PC-3 (cell line): ENCODE data around the gene CENPF. TPM values are rescaled to one million over a fixed set of nuclear protein-coding genes. Genes with fewer than 3 reads are reported as not detected.

Experiments
- ATAC-seq: fragments of 200-7000 bp; cut with Tn5 transposase; 2 replicates; pipeline ENCODE4 v1.9.1; 2020; ENCODE audit warnings: mild to moderate bottlenecking, moderate library complexity
- BruUV-seq: library from RNA; stranded (reverse); fragments of 400-500 nt; replicated peaks from 2 replicates; lab custom pipeline; 2021; lab: Mats Ljungman, UMichigan
- CTCF ChIA-PET: fragments of 300-600 bp; sonication (Branson Sonifier 250); formaldehyde crosslinking; loops from one replicate; lab custom pipeline; 2022; ENCODE audit warnings: antibody characterized with exemption; lab: Charles Lee
- POLR2A ChIA-PET: fragments of 300-600 bp; sonication (Branson Sonifier 250); formaldehyde crosslinking; loops from one replicate; lab custom pipeline; 2022; ENCODE audit warnings: antibody characterized with exemption; ENCODE audit not compliant: unreplicated experiment; lab: Charles Lee
- DNase-seq: peaks from one replicate; pipeline ENCODE4 v3.0.0-alpha.2; 2015
- H2AFZ ChIP-seq: fragments of 300-600 bp; sonication (generic); 2 replicates; pipeline ENCODE4 v1.6.0; 2016; ENCODE audit warnings: antibody characterized with exemption, low read length
- H3F3A ChIP-seq: fragments of 300-600 bp; sonication (generic); one replicate; pipeline ENCODE4 v1.6.0; 2017; ENCODE audit warnings: antibody characterized with exemption, low read length, control low read depth, mild to moderate bottlenecking; ENCODE audit not compliant: unreplicated experiment
- H3K27ac ChIP-seq: fragments of 300-600 bp; sonication (generic); 2 replicates; pipeline ENCODE4 v1.5.1; 2016; ENCODE audit warnings: mild to moderate bottlenecking, low read length
- H3K27me3 ChIP-seq: fragments of 300-600 bp; sonication (generic); 2 replicates; pipeline ENCODE4 v1.6.1; 2016; ENCODE audit warnings: low read length, mixed read lengths
- H3K36me3 ChIP-seq: fragments of 300-600 bp; sonication (generic); 2 replicates; pipeline ENCODE4 v1.6.1; 2016; ENCODE audit warnings: low read depth, mixed run types, low read length, mixed read lengths
- H3K4me1 ChIP-seq: fragments of 300-600 bp; sonication (generic); 2 replicates; pipeline ENCODE4 v1.5.1; 2016; ENCODE audit warnings: low read length; ENCODE audit not compliant: insufficient read depth
- H3K4me2 ChIP-seq: fragments of 300-600 bp; sonication (generic); 2 replicates; pipeline ENCODE4 v1.6.0; 2016; ENCODE audit warnings: low read length
- H3K4me3 ChIP-seq: fragments of 300-600 bp; sonication (generic); 2 replicates; pipeline ENCODE4 v1.5.1; 2016; ENCODE audit warnings: mild to moderate bottlenecking, low read length, mixed read lengths
- H3K79me2 ChIP-seq: fragments of 300-600 bp; sonication (generic); 2 replicates; pipeline ENCODE4 v1.6.1; 2017; ENCODE audit warnings: low read length, mixed read lengths
- H3K9ac ChIP-seq: fragments of 300-600 bp; sonication (generic); 2 replicates; pipeline ENCODE4 v1.6.0; 2016; ENCODE audit warnings: mild to moderate bottlenecking, low read length
- H3K9me2 ChIP-seq: fragments of 300-600 bp; sonication (generic); replicated peaks from 2 replicates; pipeline ENCODE4 v1.6.1; 2016; ENCODE audit warnings: mixed run types, low read length, mixed read lengths
- H3K9me3 ChIP-seq: fragments of 300-600 bp; sonication (generic); 2 replicates; pipeline ENCODE4 v1.6.1; 2016; ENCODE audit warnings: low read length, mixed read lengths
- H4K20me1 ChIP-seq: fragments of 300-600 bp; sonication (generic); 2 replicates; pipeline ENCODE4 v1.6.1; 2016; ENCODE audit warnings: low read length, mixed read lengths
- CTCF ChIP-seq: fragments of 300-600 bp; sonication (generic); conservative IDR thresholded peaks from 2 replicates; pipeline ENCODE4 v1.5.1; 2017; ENCODE audit warnings: antibody characterized with exemption, low read depth, mild to moderate bottlenecking, low read length
- EZH2 ChIP-seq: fragments of 300-600 bp; sonication (generic); IDR thresholded peaks from one replicate; pipeline ENCODE4 v1.6.1; 2017; ENCODE audit warnings: antibody characterized with exemption, mild to moderate bottlenecking, low read length; ENCODE audit not compliant: unreplicated experiment
- EZH2phosphoT487 ChIP-seq: fragments of 300-600 bp; sonication (generic); IDR thresholded peaks from 2 replicates; pipeline ENCODE4 v1.6.1; 2018; ENCODE audit warnings: mild to moderate bottlenecking, antibody characterized with exemption, low read length, borderline replicate concordance
- intact Hi-C: fragments of 100-400 bp; cut with micrococcal nuclease; formaldehyde crosslinking; loops from 2 replicates; pipeline ENCODE4 v1.9.0; 2023
- total RNA-seq: library from RNA; depleted of rRNA; stranded (reverse); fragments of >200 nt; gene quantifications from 2 replicates; pipeline ENCODE4 v1.2.3, GENCODE V29; 2014

Gene CENPF
- total RNA-seq, 1 experiment from 2014 or later = 92.6 TPM

- H3K4me3 ChIP-seq = no peak overlapping the region
- no peaks in the 10 kb centered on the region for H3K27me3 ChIP-seq
- CTCF ChIA-PET = interaction anchor here (0.6 kb wide), 1 partner anchor 294 kb away, joined by 3 read pairs; no protein-coding TSS in a partner anchor
- H3F3A ChIP-seq = no peaks in the 10 kb centered on the region
- intact Hi-C loops = no loop called here
- DNase-seq (no peak), ATAC-seq (no peak)
- H4K20me1 ChIP-seq = no peaks in the 10 kb centered on the region
- H3K36me3 ChIP-seq = peaks cover 78% of the 10 kb centered on the region
- no peaks in the 10 kb centered on the region for H3K9me3 ChIP-seq
- no TSS peak for BruUV-seq
- H3K9ac ChIP-seq = no peak overlapping the region
- no peaks in the 10 kb centered on the region for H3K79me2 ChIP-seq
- no peak overlapping the region for H3K4me2 ChIP-seq
- POLR2A ChIA-PET = no interaction called here
- no peak overlapping the region for H2AFZ ChIP-seq
- H3K9me2 ChIP-seq = no peaks in the 10 kb centered on the region
- H3K4me1 ChIP-seq = no peaks in the 10 kb centered on the region
- no peak for TF ChIP-seq CTCF
- TF ChIP-seq EZH2 = no peak
- no peak for TF ChIP-seq EZH2phosphoT487
- no peak overlapping the region for H3K27ac ChIP-seq
Measured at GRCh38 chr1:214649607-214650006, 46.6 kb downstream of the CENPF start.

GRCh38 chr1:214650664-214651063, 47.7 kb downstream of the CENPF start:
- BruUV-seq = no TSS peak
- POLR2A ChIA-PET = no interaction called here
- intact Hi-C loops = no loop called here

More at GRCh38 chr1:214650664-214651063, 47.7 kb downstream of the CENPF start:
- Histone ChIP-seq H3K36me3 (peaks cover 76% of the 10 kb centered on the region), H3K4me1 (no peaks in the 10 kb centered on the region), H3F3A (no peaks in the 10 kb centered on the region), H3K9ac (no peak overlapping the region), H3K4me2 (no peak overlapping the region), H3K27ac (no peak overlapping the region), H3K4me3 (no peak overlapping the region), H3K27me3 (no peaks in the 10 kb centered on the region), H3K9me3 (no peaks in the 10 kb centered on the region), H3K9me2 (no peaks in the 10 kb centered on the region), H4K20me1 (no peaks in the 10 kb centered on the region), H2AFZ (no peak overlapping the region), H3K79me2 (no peaks in the 10 kb centered on the region)
- ATAC-seq = no peak
- TF ChIP-seq EZH2 = no peak
- no peak for TF ChIP-seq CTCF
- no peak for TF ChIP-seq EZH2phosphoT487
- CTCF ChIA-PET = no interaction called here
- no peak for DNase-seq
